Esophagus squamous epithelium (tissue), 5 donors: ENCODE measurements around the gene CCDC192. TPM values are rescaled to one million over a fixed set of nuclear protein-coding genes. Genes with fewer than 3 reads are reported as not detected.

Experiments used
- DNase-seq: peaks from one replicate; lab custom pipeline; 2025; lab: John Stamatoyannopoulos, UW
- H3K27ac ChIP-seq, 4 donors: fragments of 200-600 bp; sonication (generic); one replicate each; pipeline ENCODE4 v1.5.1; 2016 to 2019; ENCODE audit warnings: mild to moderate bottlenecking in 1 of 4
- H3K27me3 ChIP-seq, 4 donors: fragments of 200-600 bp; sonication (generic); 1 replicate in 3 of 4; 2 replicates in 1 of 4; pipeline versions ENCODE4 v1.5.1 to v1.6.0; 2017 to 2021; ENCODE audit warnings: antibody characterized with exemption in 1 of 4
- H3K36me3 ChIP-seq, 3 donors: fragments of 200-600 bp; sonication (generic); one replicate each; pipeline ENCODE4 v1.5.1; 2016 to 2019
- H3K4me1 ChIP-seq, 3 donors: fragments of 200-600 bp; sonication (generic); one replicate each; pipeline ENCODE4 v1.5.1; 2017 to 2019
- H3K4me3 ChIP-seq, 4 donors: fragments of 200-600 bp; sonication (generic); 1 replicate in 3 of 4; 2 replicates in 1 of 4; pipeline ENCODE4 v1.5.1; 2016 to 2019; ENCODE audit warnings: mild to moderate bottlenecking in 2 of 4, moderate library complexity in 1 of 4
- H3K9me3 ChIP-seq, 3 donors: fragments of 200-600 bp; sonication (generic); one replicate each; pipeline ENCODE4 v1.5.1; 2016 to 2019
- POLR2A ChIP-seq, 4 donors: fragments of 450-650 bp; IDR thresholded peaks; one replicate each; pipeline ENCODE4 v1.6.1; 2017; ENCODE audit warnings: antibody characterized with exemption in 4 of 4, mild to moderate bottlenecking in 4 of 4, moderate library complexity in 3 of 4
- WGBS, 2 donors: methylation state at CpG; one replicate each; pipeline ENCODE4 v1.1.5; 2018; 5-methylcytosine and 5-hydroxymethylcytosine counted together
- intact Hi-C: fragments of 100-400 bp; cut with DNase I; formaldehyde crosslinking; loops from one replicate; pipeline ENCODE4 v1.15.0; 2022
- total RNA-seq, 4 donors: library from RNA; depleted of rRNA; stranded (reverse); fragments of >200 nt; gene quantifications; one replicate each; pipeline ENCODE4 v1.1.0, GENCODE V29; 2016
- TF ChIP-seq, protein P1 (sequence below), 6 experiments: fragments of 450-650 bp in 4 of 6; fragments of 200-600 bp in 2 of 6; sonication (generic) in 2 of 6; IDR thresholded peaks; one replicate each; pipeline ENCODE4 v1.5.1; 2016 to 2019; ENCODE audit warnings: antibody characterized with exemption in 6 of 6, mild to moderate bottlenecking in 4 of 6, moderate library complexity in 4 of 6
- donor health status: DM: yes; HTN: yes; CAD: no.

CCDC192 gene
- total RNA-seq, 4 donors from 2014 or later: not detected

DNA sequence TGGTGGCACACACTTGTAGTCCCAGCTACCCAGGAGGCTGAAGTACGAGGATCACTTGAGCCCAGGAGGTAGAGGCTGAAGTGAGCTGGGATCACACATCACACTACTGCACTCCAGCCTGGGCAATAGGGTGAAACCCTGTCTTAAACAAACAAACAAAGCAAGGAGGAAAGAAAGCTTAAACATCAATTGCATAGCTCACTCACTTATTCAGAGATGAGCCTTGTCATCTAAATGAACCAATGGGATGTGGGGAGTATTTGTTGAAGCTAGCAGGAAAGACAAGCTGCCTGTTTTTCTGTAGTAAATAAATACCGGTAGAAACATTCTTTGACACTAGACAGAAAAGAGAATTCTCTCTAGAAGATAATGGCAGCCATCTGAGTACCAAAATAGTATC is 219.4 kb downstream of the CCDC192 start:
- Histone ChIP-seq H3K4me3 (no peak overlapping the region), H3K27me3 (no peaks in the 10 kb centered on the region), H3K27ac (no peak overlapping the region), H3K36me3 (no peaks in the 10 kb centered on the region), H3K9me3 (no peaks in the 10 kb centered on the region), H3K4me1 (peaks cover 0 to 12% (median 0%) of the 10 kb centered on the region in 3 donors)
- DNase-seq: no peak
- TF ChIP-seq, protein P1, sequence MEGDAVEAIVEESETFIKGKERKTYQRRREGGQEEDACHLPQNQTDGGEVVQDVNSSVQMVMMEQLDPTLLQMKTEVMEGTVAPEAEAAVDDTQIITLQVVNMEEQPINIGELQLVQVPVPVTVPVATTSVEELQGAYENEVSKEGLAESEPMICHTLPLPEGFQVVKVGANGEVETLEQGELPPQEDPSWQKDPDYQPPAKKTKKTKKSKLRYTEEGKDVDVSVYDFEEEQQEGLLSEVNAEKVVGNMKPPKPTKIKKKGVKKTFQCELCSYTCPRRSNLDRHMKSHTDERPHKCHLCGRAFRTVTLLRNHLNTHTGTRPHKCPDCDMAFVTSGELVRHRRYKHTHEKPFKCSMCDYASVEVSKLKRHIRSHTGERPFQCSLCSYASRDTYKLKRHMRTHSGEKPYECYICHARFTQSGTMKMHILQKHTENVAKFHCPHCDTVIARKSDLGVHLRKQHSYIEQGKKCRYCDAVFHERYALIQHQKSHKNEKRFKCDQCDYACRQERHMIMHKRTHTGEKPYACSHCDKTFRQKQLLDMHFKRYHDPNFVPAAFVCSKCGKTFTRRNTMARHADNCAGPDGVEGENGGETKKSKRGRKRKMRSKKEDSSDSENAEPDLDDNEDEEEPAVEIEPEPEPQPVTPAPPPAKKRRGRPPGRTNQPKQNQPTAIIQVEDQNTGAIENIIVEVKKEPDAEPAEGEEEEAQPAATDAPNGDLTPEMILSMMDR (IDR thresholded peaks at IDR 0.05): no peak
- no peak for TF ChIP-seq POLR2A (IDR thresholded peaks at IDR 0.05)
- 83 to 87% methylated on average over 2 of the region's 2 CpGs for WGBS, 2 donors
- intact Hi-C loops: no loop called here

DNA sequence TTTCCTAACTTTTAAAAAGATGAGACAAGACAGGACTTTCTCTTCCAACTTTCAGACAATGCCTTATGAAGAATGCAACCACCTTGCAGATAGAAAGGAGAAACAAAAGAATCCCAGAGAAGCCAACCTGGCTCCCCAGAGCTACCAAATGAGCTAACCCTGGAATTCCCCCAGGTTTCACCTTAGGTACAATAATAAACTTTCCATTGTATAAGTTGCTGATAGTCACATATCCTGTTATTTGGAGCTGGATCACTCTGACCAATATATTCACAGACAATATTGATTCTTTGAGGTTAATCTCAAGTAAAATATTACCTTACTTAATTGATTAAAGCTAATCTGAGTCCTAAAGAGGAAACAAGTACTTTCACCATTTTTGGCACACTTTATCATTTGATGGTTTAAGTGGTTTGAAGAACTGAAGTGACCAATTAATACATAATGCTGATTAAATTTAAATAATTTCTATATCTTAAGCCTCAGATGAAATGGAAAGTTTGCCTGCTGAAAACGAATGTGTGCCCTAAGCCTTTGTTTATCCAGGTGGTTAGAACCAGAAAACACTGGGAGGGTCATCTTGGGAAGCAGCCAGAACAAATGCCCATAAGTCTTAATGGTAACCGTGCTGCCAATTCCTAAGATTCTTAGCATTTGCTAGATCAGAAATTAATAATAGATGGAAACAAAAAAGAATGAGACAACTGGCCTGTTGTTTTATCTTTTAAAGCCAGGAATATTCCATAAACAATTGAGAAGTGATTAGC is 220.8 kb downstream of the CCDC192 start:
- Histone ChIP-seq H3K9me3 (no peaks in the 10 kb centered on the region), H3K4me3 (no peak overlapping the region), H3K36me3 (no peaks in the 10 kb centered on the region), H3K4me1 (peaks cover 0 to 12% (median 0%) of the 10 kb centered on the region in 3 donors), H3K27me3 (no peaks in the 10 kb centered on the region), H3K27ac (no peak overlapping the region)
- WGBS, 2 donors: 51 to 53% methylated on average over 2 of the region's 2 CpGs
- no peak for DNase-seq
- intact Hi-C loops: no loop called here
- TF ChIP-seq, protein P1 (IDR thresholded peaks at IDR 0.05): no peak
- TF ChIP-seq POLR2A (IDR thresholded peaks at IDR 0.05): no peak

DNA sequence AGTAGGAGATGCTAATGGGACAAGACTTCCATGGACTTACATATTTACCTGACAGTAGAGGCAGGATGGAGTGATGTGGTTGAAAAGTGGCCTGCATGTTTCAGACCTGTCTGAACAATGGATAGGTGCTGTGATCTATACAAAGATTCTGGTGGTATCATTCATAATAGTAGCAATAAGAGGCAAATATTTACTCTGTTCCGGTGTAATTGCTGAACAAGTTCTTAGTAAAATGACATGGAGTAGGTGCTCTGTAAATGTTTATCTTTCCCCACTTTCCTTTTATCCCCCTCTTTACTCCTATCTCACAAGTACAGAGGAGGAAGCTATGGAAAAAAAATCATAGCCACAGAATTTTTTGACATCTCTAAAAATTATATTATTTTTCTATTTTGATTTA is 221.4 kb downstream of the CCDC192 start:
- no peak for TF ChIP-seq POLR2A (IDR thresholded peaks at IDR 0.05)
- TF ChIP-seq, protein P1 (IDR thresholded peaks at IDR 0.05): no peak
- H3K27ac ChIP-seq: no peak overlapping the region
- 30 to 42% methylated on average over 1 of the region's 1 CpG for WGBS, 2 donors

DNA sequence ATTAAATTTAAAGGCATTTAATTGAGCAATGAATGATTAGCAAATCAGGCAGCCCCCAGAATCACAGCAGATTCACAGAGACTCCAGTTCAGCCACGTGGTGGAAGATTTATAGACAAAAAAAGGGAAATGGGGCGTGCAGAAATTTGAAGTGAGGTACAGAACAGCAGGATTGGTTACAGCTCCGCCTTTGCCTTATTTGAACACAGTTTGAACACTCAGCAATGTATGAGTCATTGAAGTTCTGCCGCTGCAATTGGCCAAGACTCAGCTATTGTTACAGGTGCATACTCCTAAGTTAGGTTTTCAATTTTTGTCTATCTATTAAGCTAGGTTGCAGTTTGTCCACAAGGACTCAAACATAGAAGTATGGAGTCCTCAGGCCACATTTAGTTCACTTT is 222.7 kb downstream of the CCDC192 start:
- no peaks in the 10 kb centered on the region for H3K36me3 ChIP-seq
- H3K4me1 ChIP-seq: peaks cover 0 to 20% (median 0%) of the 10 kb centered on the region in 3 donors
- H3K27me3 ChIP-seq: no peaks in the 10 kb centered on the region
- 14 to 39% methylated on average over 4 of the region's 4 CpGs for WGBS, 2 donors
- no peak for DNase-seq
- TF ChIP-seq POLR2A (IDR thresholded peaks at IDR 0.05): no peak
- TF ChIP-seq, protein P1 (IDR thresholded peaks at IDR 0.05): no peak
- intact Hi-C loops: no loop called here
- no peak overlapping the region for H3K27ac ChIP-seq
- no peak overlapping the region for H3K4me3 ChIP-seq
- no peaks in the 10 kb centered on the region for H3K9me3 ChIP-seq

More for the DNA sequence above, 221.4 kb downstream of the CCDC192 start:
- peaks cover 0 to 12% (median 0%) of the 10 kb centered on the region in 3 donors for H3K4me1 ChIP-seq
- H3K4me3 ChIP-seq: no peak overlapping the region
- intact Hi-C loops: no loop called here
- H3K27me3 ChIP-seq: no peaks in the 10 kb centered on the region
- no peaks in the 10 kb centered on the region for H3K9me3 ChIP-seq
- no peak for DNase-seq
- H3K36me3 ChIP-seq: no peaks in the 10 kb centered on the region

DNA sequence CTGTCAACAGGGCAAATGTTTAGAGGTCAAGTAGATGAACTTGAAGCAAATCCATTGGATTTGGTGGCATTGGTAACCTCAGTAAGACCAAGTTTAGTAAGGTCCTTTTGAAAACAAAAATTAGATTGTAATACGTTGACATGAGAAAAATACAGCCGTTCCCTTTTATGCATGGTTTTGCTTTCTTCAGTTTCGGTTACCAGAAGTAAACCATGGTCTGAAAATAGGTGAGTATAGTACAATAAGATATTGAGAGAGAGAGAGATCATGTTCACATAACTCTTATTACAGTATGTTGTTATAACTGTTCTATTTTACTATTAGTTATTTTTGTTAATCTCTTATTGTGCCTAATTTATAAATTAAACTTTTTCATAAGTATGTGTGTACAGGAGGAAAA is 223.8 kb downstream of the CCDC192 start:
- H3K4me3 ChIP-seq: no peak overlapping the region
- no peaks in the 10 kb centered on the region for H3K27me3 ChIP-seq
- DNase-seq: no peak
- H3K9me3 ChIP-seq: no peaks in the 10 kb centered on the region
- WGBS, 2 donors: 80 to 100% methylated on average over 3 of the region's 3 CpGs
- peaks cover 0 to 29% (median 0%) of the 10 kb centered on the region in 3 donors for H3K4me1 ChIP-seq
- intact Hi-C loops: no loop called here
- TF ChIP-seq, protein P1 (IDR thresholded peaks at IDR 0.05): no peak
- no peak for TF ChIP-seq POLR2A (IDR thresholded peaks at IDR 0.05)
- no peak overlapping the region for H3K27ac ChIP-seq
- no peaks in the 10 kb centered on the region for H3K36me3 ChIP-seq
